HG03469 (cell line): ENCODE data around the gene PDLIM7.

Source experiments
- ATAC-seq: cut with Tn5 transposase; IDR thresholded peaks from one replicate; pipeline ENCODE4 v1.9.1; 2021; ENCODE audit warnings: mild to moderate bottlenecking, moderate library complexity, moderate number of reproducible peaks; ENCODE audit not compliant: unreplicated experiment

Gene PDLIM7

DNA sequence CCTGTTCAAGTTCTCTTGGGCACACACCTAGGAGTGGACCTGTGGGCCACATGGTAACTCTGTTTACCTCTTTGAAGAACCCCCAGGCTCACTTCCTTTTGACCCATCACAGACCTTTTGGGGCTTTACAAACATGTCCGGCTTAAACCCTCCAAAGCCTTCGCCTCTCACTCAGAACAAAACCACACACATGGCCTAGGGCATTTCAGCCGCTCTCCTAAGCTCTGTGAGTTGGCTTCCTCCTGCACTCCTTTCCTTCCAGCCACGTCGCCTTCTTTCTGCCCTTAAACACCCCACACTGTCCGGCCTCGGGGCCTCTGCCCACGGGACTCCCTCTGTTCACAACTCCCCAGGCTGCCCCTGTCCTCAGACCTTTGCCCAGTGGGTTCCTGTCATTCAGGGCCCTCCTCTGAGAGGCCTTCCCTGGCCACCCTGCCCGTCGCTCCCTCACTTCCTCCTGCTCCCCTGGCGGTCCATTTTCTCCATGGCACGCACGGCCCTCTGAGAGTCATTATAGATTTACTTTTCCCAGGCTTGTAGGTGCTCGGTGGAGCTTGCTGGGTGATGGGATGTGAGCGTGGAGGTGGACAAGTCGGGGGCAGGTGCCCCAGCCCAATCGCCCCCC, 10.3 kb upstream of the PDLIM7 start:
- no peak for ATAC-seq

DNA sequence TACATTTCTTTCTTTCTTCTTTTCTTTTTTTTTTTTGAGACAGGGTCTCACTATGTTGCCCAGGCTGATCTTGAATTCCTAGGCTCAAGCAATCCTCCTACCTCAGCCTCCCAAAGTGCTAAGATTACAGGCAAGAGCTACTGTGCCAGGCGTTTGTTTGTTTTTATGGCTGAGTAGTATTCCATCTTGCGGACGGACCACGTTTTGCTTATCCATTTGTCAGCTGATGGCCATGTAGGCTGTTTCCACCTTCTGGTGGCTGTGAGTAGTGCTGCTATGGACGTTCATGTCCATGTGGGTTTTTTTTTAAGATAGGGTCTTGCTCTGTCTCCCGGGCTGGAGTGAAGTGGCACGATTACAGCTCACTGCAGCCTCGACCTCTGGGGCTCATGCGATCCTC, 9.8 kb upstream of the PDLIM7 start:
- no peak for ATAC-seq

- no peak for ATAC-seq
These were observed 7.7 kb upstream of the PDLIM7 start for GRCh38 chr5:177505075-177505474.

GRCh38 chr5:177504086-177505056, 7.0 kb upstream of the PDLIM7 start:
- ATAC-seq: no peak

GRCh38 chr5:177503351-177504085, 6.1 kb upstream of the PDLIM7 start:
- ATAC-seq: no peak

DNA sequence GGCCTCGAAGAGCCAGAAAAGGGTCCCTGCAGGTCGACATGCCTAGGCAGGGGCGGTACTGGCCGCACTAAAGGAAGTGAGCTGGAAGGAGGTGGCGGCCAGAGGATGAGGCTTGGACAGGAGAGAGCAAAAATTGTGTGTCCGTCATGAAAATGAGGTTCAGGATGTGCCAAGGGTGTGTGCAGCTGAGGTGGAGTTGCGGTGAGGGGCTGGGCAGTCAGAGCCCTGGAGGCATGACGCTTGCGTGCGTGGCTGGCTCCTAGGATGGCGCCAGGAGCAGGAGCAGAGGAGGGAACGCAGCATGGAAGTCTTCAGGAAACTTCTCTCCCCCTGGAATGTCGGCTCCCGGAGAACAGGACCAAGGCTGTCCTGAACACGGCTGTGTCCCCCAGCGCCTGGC, 5.5 kb upstream of the PDLIM7 start:
- ATAC-seq: no peak

- ATAC-seq: no peak
These were observed 4.7 kb upstream of the PDLIM7 start for GRCh38 chr5:177501874-177502678.

- no peak for ATAC-seq
These were observed 3.5 kb upstream of the PDLIM7 start for GRCh38 chr5:177500685-177501522.

GRCh38 chr5:177499842-177500241, 2.4 kb upstream of the PDLIM7 start:
- no peak for ATAC-seq

DNA sequence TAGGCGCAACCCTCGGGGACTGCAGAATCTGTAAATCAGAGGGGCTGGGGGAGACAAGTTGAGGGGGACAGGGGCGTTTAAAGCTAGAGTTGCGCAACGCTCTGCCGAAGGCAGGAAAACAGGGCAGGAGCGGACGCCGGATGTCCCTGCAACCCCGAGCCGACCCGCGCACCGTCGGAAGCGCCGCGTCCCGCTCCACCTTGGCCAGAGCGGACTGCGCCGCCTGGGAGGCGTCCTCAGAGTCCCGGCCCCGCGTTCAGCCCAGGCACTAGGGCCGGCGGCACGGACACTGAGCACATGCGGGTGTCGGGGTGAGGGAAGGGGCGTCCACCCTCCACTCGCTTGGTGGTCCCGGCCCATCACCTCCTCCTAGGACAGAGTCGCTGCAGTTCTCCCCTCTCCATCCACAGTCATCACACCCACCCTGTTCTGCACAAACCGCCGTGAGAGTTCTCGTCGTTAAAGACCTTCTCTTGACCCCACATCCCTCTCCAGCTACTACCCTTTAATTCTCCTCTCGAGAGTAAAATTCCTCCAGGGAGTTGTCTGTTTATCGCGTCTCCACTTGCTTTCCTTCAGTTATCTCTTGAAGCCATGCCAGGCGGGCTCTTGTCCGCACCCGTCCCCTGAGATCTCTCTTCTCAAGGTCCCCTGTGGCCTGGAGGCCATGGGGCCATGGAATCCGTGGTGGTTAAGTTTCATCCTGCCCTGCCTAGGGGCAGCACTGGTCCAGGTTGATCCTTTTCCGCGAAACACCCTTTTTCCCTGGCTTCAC, 796 bp upstream of the PDLIM7 start:
- no peak for ATAC-seq

GRCh38 chr5:177496727-177497291, 595 bp downstream of the PDLIM7 start:
- no peak for ATAC-seq

DNA sequence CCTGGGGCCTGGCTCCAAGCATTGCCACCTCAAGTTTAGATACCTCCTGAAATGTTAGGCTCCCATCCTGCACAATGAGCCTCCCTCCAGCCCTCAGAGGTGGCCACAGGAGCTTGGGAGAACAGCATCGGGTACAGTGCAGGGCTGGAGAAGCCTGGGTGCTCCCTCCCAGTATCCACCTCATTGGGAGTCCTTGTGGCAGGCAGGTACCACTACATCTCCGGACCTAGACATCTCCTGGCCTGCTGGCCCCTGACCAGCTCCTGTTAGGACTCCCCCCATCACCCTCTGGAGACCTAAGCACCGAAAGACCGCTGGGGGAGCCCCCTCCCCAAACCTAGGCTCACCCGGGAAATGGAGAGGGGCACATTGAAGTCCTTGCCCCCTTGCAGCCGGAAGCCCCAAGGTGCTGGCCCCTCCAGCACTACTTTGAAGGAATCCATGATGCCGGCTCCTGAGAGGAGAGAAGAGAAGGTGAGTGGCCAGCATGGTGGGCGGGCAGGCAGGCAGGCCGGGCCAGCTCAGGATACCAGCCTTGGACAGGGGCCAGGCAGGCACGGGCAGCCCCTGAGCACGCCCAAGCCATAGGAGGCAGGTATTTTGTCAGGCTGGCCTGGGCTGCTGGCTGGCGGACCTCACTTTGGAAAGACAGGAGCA, 1.2 kb downstream of the PDLIM7 start:
- ATAC-seq: no peak

- ATAC-seq: no peak
These were observed 2.0 kb downstream of the PDLIM7 start for GRCh38 chr5:177495243-177496060.

GRCh38 chr5:177494346-177495195, 2.8 kb downstream of the PDLIM7 start:
- no peak for ATAC-seq

DNA sequence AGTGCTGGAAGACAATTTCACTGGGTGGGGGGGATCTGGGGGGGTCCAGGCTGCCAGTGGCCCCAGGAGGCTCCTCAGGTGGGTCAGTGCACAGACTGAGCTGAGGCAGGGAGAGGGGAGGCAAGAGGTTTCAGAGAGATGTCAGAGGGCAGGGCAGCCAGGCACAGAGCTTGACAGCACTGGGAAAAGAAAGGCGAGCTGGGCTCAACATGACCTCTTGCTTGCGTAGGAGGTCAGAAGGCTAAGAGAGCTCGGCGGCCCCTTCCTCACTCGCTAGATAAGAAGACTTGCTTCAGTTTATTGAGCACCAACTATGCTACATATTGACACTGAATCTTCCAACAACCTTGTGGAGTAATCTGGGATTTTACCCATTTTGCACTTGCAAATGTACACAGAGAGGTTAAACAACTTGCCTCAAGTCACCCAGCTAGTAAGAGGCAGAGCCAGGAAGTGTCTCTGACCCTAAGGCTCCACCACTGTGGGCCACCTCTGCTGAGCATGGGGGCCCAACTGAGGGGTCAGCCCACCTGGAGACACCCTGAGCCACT, 3.5 kb downstream of the PDLIM7 start:
- no peak for ATAC-seq

GRCh38 chr5:177492841-177493240, 4.6 kb downstream of the PDLIM7 start:
- no peak for ATAC-seq
